ENCODE measurements around the gene SLC24A4.

Gene SLC24A4

GRCh38 chr14:92282669-92283068 lies 40.3 kb upstream of the SLC24A4 start:
- no peak for TF ChIP-seq CTCF (IDR thresholded peaks at IDR 0.05; ENCODE audit: low read depth, low read length)
- DNase-seq (ENCODE audit: low read depth in 2 of 2): no peak
- H3K4me3 ChIP-seq (replicated peaks in 1 of 2; ENCODE audit: low read depth in 2 of 2, low read length in 2 of 2): no peak overlapping the region

GRCh38 chr14:92285311-92285710 lies 37.7 kb upstream of the SLC24A4 start:
- DNase-seq (ENCODE audit: low read depth in 2 of 2): no peak
- TF ChIP-seq CTCF (IDR thresholded peaks at IDR 0.05; ENCODE audit: low read depth, low read length): no peak
- no peak overlapping the region for H3K4me3 ChIP-seq (replicated peaks in 1 of 2; ENCODE audit: low read depth in 2 of 2, low read length in 2 of 2)

GRCh38 chr14:92287987-92288386 lies 35.0 kb upstream of the SLC24A4 start:
- no peak overlapping the region for H3K4me3 ChIP-seq (replicated peaks in 1 of 2; ENCODE audit: low read depth in 2 of 2, low read length in 2 of 2)
- no peak for DNase-seq (ENCODE audit: low read depth in 2 of 2)
- TF ChIP-seq CTCF (IDR thresholded peaks at IDR 0.05; ENCODE audit: low read depth, low read length): no peak

GRCh38 chr14:92288994-92289660 lies 33.8 kb upstream of the SLC24A4 start:
- TF ChIP-seq CTCF (IDR thresholded peaks at IDR 0.05; ENCODE audit: low read depth, low read length): no peak
- H3K4me3 ChIP-seq (replicated peaks in 1 of 2; ENCODE audit: low read depth in 2 of 2, low read length in 2 of 2): no peak overlapping the region
- no peak for DNase-seq (ENCODE audit: low read depth in 2 of 2)

GRCh38 chr14:92292673-92293072 lies 30.3 kb upstream of the SLC24A4 start:
- no peak overlapping the region for H3K4me3 ChIP-seq (replicated peaks in 1 of 2; ENCODE audit: low read depth in 2 of 2, low read length in 2 of 2)
- no peak for TF ChIP-seq CTCF (IDR thresholded peaks at IDR 0.05; ENCODE audit: low read depth, low read length)
- no peak for DNase-seq (ENCODE audit: low read depth in 2 of 2)

GRCh38 chr14:92294506-92294905 lies 28.5 kb upstream of the SLC24A4 start:
- no peak for TF ChIP-seq CTCF (IDR thresholded peaks at IDR 0.05; ENCODE audit: low read depth, low read length)
- DNase-seq (ENCODE audit: low read depth in 2 of 2): no peak
- H3K4me3 ChIP-seq (replicated peaks in 1 of 2; ENCODE audit: low read depth in 2 of 2, low read length in 2 of 2): no peak overlapping the region
